ENCODE measurements around the gene FAM9C. TPM values are rescaled to one million over a fixed set of nuclear protein-coding genes. Genes with fewer than 3 reads are reported as not detected.
A peak's percentile ranks its signal among the peaks of the same experiment; 100 is the strongest.

The FAM9C gene
- total RNA-seq, 1 donor: not detected

GRCh38 chrX:13007519-13008188 lies 36.8 kb downstream of the FAM9C start:
- no peak for TF ChIP-seq CTCF (IDR thresholded peaks at IDR 0.05; ENCODE audit: insufficient read depth, low read length)

GRCh38 chrX:13005661-13006473 lies 38.6 kb downstream of the FAM9C start:
- peak; percentile 79 for DNase-seq (ENCODE audit: low read depth)
- no peak overlapping the region for H3K4me3 ChIP-seq (ENCODE audit: low read depth, low read length)
- no peak for TF ChIP-seq CTCF (IDR thresholded peaks at IDR 0.05; ENCODE audit: insufficient read depth, low read length)

More at GRCh38 chrX:13007519-13008188, 36.8 kb downstream of the FAM9C start:
- no peak overlapping the region for H3K4me3 ChIP-seq (ENCODE audit: low read depth, low read length)
- DNase-seq (ENCODE audit: low read depth): peak; percentile 81

GRCh38 chrX:13001961-13002671 lies 42.3 kb downstream of the FAM9C start:
- no peak for DNase-seq (ENCODE audit: low read depth)
- no peak for TF ChIP-seq CTCF (IDR thresholded peaks at IDR 0.05; ENCODE audit: insufficient read depth, low read length)
- H3K4me3 ChIP-seq (ENCODE audit: low read depth, low read length): no peak overlapping the region

- no peak for DNase-seq (ENCODE audit: low read depth)
- H3K4me3 ChIP-seq (ENCODE audit: low read depth, low read length): no peak overlapping the region
- TF ChIP-seq CTCF (IDR thresholded peaks at IDR 0.05; ENCODE audit: insufficient read depth, low read length): no peak
Measured at GRCh38 chrX:13001097-13001496, 43.3 kb downstream of the FAM9C start.

- TF ChIP-seq CTCF (IDR thresholded peaks at IDR 0.05; ENCODE audit: insufficient read depth, low read length): no peak
- DNase-seq (ENCODE audit: low read depth): no peak
- no peak overlapping the region for H3K4me3 ChIP-seq (ENCODE audit: low read depth, low read length)
Measured at GRCh38 chrX:13000301-13000811, 44.1 kb downstream of the FAM9C start.

GRCh38 chrX:12999422-12999821 lies 45.0 kb downstream of the FAM9C start:
- DNase-seq (ENCODE audit: low read depth): no peak
- TF ChIP-seq CTCF (IDR thresholded peaks at IDR 0.05; ENCODE audit: insufficient read depth, low read length): no peak

More at GRCh38 chrX:12999422-12999821, 45.0 kb downstream of the FAM9C start:
- H3K4me3 ChIP-seq (ENCODE audit: low read depth, low read length): no peak overlapping the region
